Dermis lymphatic vessel endothelial cell (primary cell): ENCODE measurements around the gene IPO9. TPM values are rescaled to one million over a fixed set of nuclear protein-coding genes. Genes with fewer than 3 reads are reported as not detected.

Experiments used
- total RNA-seq: library from RNA; depleted of rRNA; stranded (reverse); fragments of >200 nt; gene quantifications from 2 replicates; pipeline ENCODE4 v1.2.1, GENCODE V29; 2014

The IPO9 gene
- 15.4 and 16.8 TPM in 2 replicates for total RNA-seq

DNA sequence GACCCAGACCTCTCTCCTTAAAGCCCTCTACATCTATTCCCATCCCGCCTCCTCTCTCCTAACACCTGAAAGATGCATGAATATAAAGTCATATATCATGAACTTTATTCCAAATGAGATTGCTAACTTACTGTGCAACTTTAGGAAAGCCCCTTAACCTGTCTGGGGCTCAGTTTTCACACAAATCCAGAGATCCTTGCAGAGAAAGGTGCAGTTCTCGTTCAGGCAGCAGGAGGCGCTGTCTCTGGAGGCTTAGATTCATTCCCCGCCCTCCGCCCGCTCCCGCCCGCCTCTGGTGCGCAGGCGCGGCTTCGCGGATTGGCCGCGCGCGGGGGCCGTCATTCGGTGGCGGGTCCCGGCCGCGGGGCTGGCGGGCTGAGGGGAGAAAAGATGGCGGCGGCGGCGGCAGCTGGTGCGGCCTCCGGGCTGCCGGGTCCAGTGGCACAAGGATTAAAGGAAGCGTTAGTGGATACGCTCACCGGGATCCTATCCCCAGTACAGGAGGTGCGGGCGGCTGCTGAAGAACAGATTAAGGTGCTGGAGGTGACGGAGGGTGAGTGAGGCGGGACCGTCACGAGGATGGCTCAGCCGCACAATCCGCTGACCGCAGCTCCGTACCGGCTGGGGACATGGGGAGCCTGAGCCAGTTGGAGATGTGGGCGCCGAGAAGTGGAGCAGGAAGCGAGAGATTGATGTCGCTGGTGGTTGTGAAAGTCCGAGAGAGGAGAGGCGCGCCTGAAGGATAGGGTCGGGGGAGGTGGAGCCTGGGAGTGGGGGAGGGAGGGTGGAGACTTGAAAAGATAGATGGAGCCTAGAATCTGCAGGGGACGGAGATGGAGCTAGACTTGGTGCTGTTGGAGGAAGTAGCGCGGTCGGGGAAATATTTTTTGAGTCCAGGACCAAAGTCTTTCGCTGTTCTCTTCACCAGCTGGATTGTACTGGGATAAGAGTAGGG lies at the start of gene IPO9:
Gene IPO9 (plus strand): TSS at position 338 of the 955 bp plus-strand sequence. CDS start 53 bp downstream, at position 391.

DNA sequence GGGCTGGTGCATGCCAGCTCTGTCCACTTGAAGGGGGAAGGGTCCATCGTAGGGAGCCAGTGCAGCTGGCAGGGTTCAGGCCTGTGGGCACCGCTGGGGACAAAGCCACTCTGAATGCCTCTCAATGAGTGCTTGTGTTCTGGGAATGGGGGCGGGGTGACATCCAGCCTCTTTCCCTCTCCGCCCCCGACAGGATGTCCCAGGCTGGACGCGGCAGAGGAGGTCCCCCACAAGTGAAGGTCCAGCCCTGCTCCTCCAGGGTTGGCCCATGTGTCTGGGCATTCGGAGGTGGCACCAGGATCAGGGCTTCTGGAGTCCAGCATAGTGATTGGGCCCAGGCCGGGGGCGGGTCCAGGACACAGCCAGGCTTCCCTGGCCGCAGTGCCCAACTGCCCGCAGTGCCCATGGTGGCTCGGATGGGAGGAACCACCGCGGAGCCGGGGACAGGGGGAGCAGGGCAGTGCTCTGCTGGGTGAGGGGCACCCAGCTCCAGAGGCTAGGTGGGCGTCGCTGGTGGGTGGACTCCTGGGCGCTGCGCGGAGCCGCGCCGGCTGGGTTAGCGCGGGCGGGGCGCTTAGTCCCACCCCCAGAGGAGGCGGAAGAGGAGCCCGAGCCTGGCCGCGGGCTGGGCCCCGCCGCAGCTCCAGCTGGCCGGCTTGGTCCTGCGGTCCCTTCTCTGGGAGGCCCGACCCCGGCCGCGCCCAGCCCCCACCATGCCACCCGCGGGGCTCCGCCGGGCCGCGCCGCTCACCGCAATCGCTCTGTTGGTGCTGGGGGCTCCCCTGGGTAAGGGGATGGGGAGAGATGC lies 59.5 kb downstream of the IPO9 start, which contains the start of gene SHISA4:
Gene SHISA4 (plus strand): TSS at position 617 of the 808 bp plus-strand sequence. CDS start 97 bp downstream, at position 714.

Other genes with a start within 250 kb of the IPO9 start
- gene SHISA4, start 59.7 kb downstream of the IPO9 start, total RNA-seq: 5.2 and 8.0 TPM in 2 replicates
- 0.11 TPM in 1 of 2 replicates, not detected in the other for gene LMOD1, start 117.4 kb downstream of the IPO9 start, total RNA-seq
- gene TIMM17A, start 126.3 kb downstream of the IPO9 start, total RNA-seq: 49.0 and 50.1 TPM in 2 replicates
- gene RNPEP, start 153.5 kb downstream of the IPO9 start, total RNA-seq: 26.0 and 33.6 TPM in 2 replicates
- under 0.01 and 0.09 TPM in 2 replicates for gene ELF3, start 181.4 kb downstream of the IPO9 start, total RNA-seq